Esophagus squamous epithelium (tissue), 4 donors: Measurements from ENCODE around the gene CNNM2.

ENCODE experiments used
- CTCF ChIP-seq, 6 experiments: fragments of 450-650 bp in 4 of 6; fragments of 200-600 bp in 2 of 6; sonication (generic) in 2 of 6; IDR thresholded peaks; one replicate each; pipeline ENCODE4 v1.5.1; 2016 to 2019; ENCODE audit warnings: antibody characterized with exemption in 6 of 6, mild to moderate bottlenecking in 4 of 6, moderate library complexity in 4 of 6
- POLR2A ChIP-seq, 4 donors: fragments of 450-650 bp; IDR thresholded peaks; one replicate each; pipeline ENCODE4 v1.6.1; 2017; ENCODE audit warnings: antibody characterized with exemption in 4 of 4, mild to moderate bottlenecking in 4 of 4, moderate library complexity in 3 of 4

GRCh38 chr10:102906507-102906906 lies 11.6 kb upstream of the CNNM2 start:
- TF ChIP-seq POLR2A (IDR thresholded peaks at IDR 0.05): no peak
- TF ChIP-seq CTCF (IDR thresholded peaks at IDR 0.05): no peak
